ENCODE results near the gene PLCB1.

PLCB1 gene

GRCh38 chr20:8229090-8229489 is 97.0 kb downstream of the PLCB1 start:
- no peaks in the 10 kb centered on the region for H3K9me3 Mint-ChIP-seq
- no peaks in the 10 kb centered on the region for H3K36me3 Mint-ChIP-seq
- no peaks in the 10 kb centered on the region for H3K4me1 Mint-ChIP-seq
- no peak overlapping the region for H3K27ac Mint-ChIP-seq
- no peaks in the 10 kb centered on the region for H3K27me3 Mint-ChIP-seq
- H3K4me3 Mint-ChIP-seq, result no peak overlapping the region

GRCh38 chr20:8231038-8231437 is 99.0 kb downstream of the PLCB1 start:
- H3K4me3 Mint-ChIP-seq, result no peak overlapping the region
- H3K36me3 Mint-ChIP-seq, result no peaks in the 10 kb centered on the region
- no peak overlapping the region for H3K27ac Mint-ChIP-seq
- H3K9me3 Mint-ChIP-seq, result no peaks in the 10 kb centered on the region
- no peaks in the 10 kb centered on the region for H3K27me3 Mint-ChIP-seq
- H3K4me1 Mint-ChIP-seq, result no peaks in the 10 kb centered on the region

DNA sequence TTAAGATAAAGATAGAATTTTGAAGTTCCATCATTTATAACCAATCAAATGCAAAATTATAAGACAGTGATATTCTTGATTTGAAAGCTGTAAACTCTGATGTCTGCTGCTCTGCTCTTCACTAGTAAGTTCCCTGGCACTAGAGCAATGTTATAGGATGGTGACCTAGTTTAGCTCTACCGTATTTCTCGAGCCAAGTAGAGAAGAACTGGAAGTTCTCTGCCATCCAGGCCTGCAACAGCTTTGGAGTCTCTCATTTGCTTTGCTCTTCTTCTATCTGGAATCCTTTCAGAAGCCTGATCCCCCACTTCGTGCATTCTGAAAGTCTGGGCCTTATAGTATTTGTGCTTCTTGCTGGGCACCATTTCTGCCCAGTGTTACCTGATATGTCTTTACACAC is 100.3 kb downstream of the PLCB1 start:
- no peaks in the 10 kb centered on the region for H3K36me3 Mint-ChIP-seq
- H3K9me3 Mint-ChIP-seq, result no peaks in the 10 kb centered on the region
- H3K27me3 Mint-ChIP-seq, result no peaks in the 10 kb centered on the region
- H3K4me1 Mint-ChIP-seq, result no peaks in the 10 kb centered on the region
- no peak overlapping the region for H3K27ac Mint-ChIP-seq
- no peak overlapping the region for H3K4me3 Mint-ChIP-seq

DNA sequence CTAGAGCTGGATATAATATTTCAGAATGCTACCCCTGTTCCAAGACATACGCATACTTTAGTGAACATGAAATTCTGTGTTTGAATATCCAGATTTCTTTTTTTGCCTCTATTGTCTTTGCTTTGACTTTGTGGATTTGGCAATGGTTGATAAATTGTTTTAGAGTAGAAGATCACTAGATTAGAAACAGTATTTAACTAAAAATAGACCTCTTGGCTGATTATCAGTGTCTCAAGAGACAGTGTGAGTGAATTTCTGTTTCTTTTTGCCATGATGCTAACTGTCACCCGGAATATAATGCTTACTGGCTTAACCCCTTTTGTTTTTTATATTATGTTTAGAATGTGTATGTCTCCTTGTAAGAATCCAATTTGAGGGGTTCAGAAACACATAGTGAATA is 102.5 kb downstream of the PLCB1 start:
- Mint-ChIP-seq H3K27me3 (no peaks in the 10 kb centered on the region), H3K4me3 (no peak overlapping the region), H3K36me3 (no peaks in the 10 kb centered on the region), H3K9me3 (no peaks in the 10 kb centered on the region), H3K27ac (no peak overlapping the region), H3K4me1 (no peaks in the 10 kb centered on the region)

GRCh38 chr20:8242066-8242465 is 110.0 kb downstream of the PLCB1 start:
- Mint-ChIP-seq H3K4me3 (no peak overlapping the region), H3K27ac (no peak overlapping the region), H3K9me3 (no peaks in the 10 kb centered on the region), H3K4me1 (no peaks in the 10 kb centered on the region), H3K27me3 (no peaks in the 10 kb centered on the region), H3K36me3 (no peaks in the 10 kb centered on the region)

- Mint-ChIP-seq H3K4me1 (no peaks in the 10 kb centered on the region), H3K27me3 (no peaks in the 10 kb centered on the region), H3K27ac (no peak overlapping the region), H3K36me3 (no peaks in the 10 kb centered on the region), H3K9me3 (no peaks in the 10 kb centered on the region), H3K4me3 (no peak overlapping the region)
Measured at GRCh38 chr20:8242827-8243724, 111.0 kb downstream of the PLCB1 start.

- no peaks in the 10 kb centered on the region for H3K4me1 Mint-ChIP-seq
- H3K36me3 Mint-ChIP-seq, result no peaks in the 10 kb centered on the region
- no peak overlapping the region for H3K27ac Mint-ChIP-seq
- no peaks in the 10 kb centered on the region for H3K27me3 Mint-ChIP-seq
- no peaks in the 10 kb centered on the region for H3K9me3 Mint-ChIP-seq
- H3K4me3 Mint-ChIP-seq, result no peak overlapping the region
Measured at GRCh38 chr20:8244637-8245036, 112.6 kb downstream of the PLCB1 start.

GRCh38 chr20:8246153-8246552 is 114.1 kb downstream of the PLCB1 start:
- Mint-ChIP-seq H3K36me3 (no peaks in the 10 kb centered on the region), H3K4me1 (no peaks in the 10 kb centered on the region), H3K27ac (no peak overlapping the region), H3K4me3 (no peak overlapping the region), H3K9me3 (no peaks in the 10 kb centered on the region), H3K27me3 (no peaks in the 10 kb centered on the region)

- Mint-ChIP-seq H3K27ac (no peak overlapping the region), H3K36me3 (no peaks in the 10 kb centered on the region), H3K4me1 (no peaks in the 10 kb centered on the region), H3K27me3 (no peaks in the 10 kb centered on the region), H3K9me3 (no peaks in the 10 kb centered on the region), H3K4me3 (no peak overlapping the region)
Measured at GRCh38 chr20:8246716-8247115, 114.7 kb downstream of the PLCB1 start.

GRCh38 chr20:8248051-8248450 is 116.0 kb downstream of the PLCB1 start:
- H3K9me3 Mint-ChIP-seq, result no peaks in the 10 kb centered on the region

DNA sequence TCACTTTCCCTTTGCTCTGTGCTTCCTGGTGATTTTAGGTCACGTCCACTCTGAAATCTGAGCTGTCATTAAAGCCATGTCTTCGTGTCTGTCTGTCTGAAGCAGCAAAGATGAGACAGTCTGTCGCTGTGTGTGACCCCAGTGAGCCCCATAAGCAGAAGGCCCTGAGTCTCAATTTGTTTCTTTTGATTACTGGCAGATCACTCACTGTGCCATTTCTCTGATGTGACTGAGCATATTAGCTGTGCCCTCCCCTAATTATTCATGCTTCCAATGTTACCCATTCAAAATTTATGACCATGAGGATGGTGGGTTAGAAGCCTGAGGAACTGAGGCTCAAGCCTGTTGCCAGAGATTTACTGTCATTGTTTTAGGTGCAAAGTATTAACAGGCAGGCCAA is 117.6 kb downstream of the PLCB1 start:
- Mint-ChIP-seq H3K4me3 (no peak overlapping the region), H3K9me3 (no peaks in the 10 kb centered on the region), H3K27me3 (peaks cover 3% of the 10 kb centered on the region), H3K27ac (no peak overlapping the region), H3K4me1 (no peaks in the 10 kb centered on the region), H3K36me3 (no peaks in the 10 kb centered on the region)

More at GRCh38 chr20:8248051-8248450, 116.0 kb downstream of the PLCB1 start:
- no peaks in the 10 kb centered on the region for H3K36me3 Mint-ChIP-seq
- H3K4me1 Mint-ChIP-seq, result no peaks in the 10 kb centered on the region
- no peaks in the 10 kb centered on the region for H3K27me3 Mint-ChIP-seq
- no peak overlapping the region for H3K27ac Mint-ChIP-seq
- no peak overlapping the region for H3K4me3 Mint-ChIP-seq

- no peaks in the 10 kb centered on the region for H3K9me3 Mint-ChIP-seq
- no peaks in the 10 kb centered on the region for H3K4me1 Mint-ChIP-seq
- H3K36me3 Mint-ChIP-seq, result no peaks in the 10 kb centered on the region
- no peak overlapping the region for H3K4me3 Mint-ChIP-seq
- H3K27me3 Mint-ChIP-seq, result peaks cover 3% of the 10 kb centered on the region
- no peak overlapping the region for H3K27ac Mint-ChIP-seq
Measured at GRCh38 chr20:8250539-8251200, 118.6 kb downstream of the PLCB1 start.

DNA sequence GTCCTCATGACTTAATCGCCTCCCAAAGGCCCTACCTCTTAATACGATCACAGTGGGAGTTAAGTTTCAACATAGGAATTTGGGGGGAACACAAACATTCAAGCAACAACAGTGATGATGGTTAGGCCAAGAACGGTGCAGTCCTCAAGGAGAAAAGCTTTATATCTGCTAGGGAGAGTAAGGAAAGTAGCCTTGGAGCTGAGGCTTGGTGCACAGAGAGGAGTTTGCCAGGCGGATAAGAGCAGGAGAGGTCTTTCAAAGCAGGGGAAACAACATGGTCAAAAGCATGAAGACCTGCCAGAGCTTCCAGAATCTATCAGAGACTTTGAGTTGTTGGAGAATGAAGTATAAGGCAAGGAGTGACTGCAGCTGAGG is 119.1 kb downstream of the PLCB1 start:
- Mint-ChIP-seq H3K9me3 (no peaks in the 10 kb centered on the region), H3K36me3 (no peaks in the 10 kb centered on the region), H3K4me3 (no peak overlapping the region), H3K4me1 (no peaks in the 10 kb centered on the region), H3K27ac (no peak overlapping the region), H3K27me3 (peaks cover 3% of the 10 kb centered on the region)

DNA sequence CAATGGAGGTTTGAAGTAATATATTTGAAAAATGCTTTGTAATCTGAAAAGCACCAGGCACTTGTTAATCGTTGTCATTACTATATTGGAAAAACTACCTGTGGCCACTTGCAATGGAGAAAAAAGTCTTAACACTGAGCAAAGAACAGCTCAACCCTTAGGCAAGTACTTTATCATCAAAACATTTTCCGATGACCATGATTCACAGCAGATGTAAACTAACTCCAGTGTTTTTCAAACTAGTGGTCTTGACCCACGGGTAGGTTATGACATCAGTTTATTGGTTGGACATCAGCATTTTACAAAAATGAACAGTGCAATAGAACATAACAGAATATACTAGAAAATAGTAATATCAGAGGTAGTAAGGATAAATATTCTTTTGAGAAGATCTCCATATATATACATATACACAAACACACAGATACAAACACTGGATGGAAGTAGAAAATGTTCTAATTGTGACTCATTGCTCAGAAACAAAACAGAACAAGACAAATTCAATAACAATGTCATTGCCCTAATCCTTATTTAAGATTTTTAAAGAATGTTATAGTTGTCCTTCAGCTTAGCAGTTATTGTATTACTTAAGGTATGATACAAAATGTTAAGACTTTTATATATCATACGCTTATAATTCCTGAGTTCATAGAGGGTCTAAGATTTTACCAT is 123.0 kb downstream of the PLCB1 start:
- H3K4me1 Mint-ChIP-seq, result no peaks in the 10 kb centered on the region
- no peaks in the 10 kb centered on the region for H3K36me3 Mint-ChIP-seq

GRCh38 chr20:8255945-8256632 is 124.0 kb downstream of the PLCB1 start:
- H3K9me3 Mint-ChIP-seq, result no peaks in the 10 kb centered on the region
- H3K36me3 Mint-ChIP-seq, result no peaks in the 10 kb centered on the region
- no peaks in the 10 kb centered on the region for H3K4me1 Mint-ChIP-seq
- H3K27ac Mint-ChIP-seq, result no peak overlapping the region
- H3K27me3 Mint-ChIP-seq, result peaks cover 3% of the 10 kb centered on the region
- no peak overlapping the region for H3K4me3 Mint-ChIP-seq

More for the DNA sequence above, 123.0 kb downstream of the PLCB1 start:
- Mint-ChIP-seq H3K4me3 (no peak overlapping the region), H3K27me3 (peaks cover 3% of the 10 kb centered on the region), H3K27ac (no peak overlapping the region), H3K9me3 (no peaks in the 10 kb centered on the region)
